H1 (cell line): ENCODE measurements around the gene GALNT11. TPM values are rescaled to one million over a fixed set of nuclear protein-coding genes. Genes with fewer than 3 reads are reported as not detected.

ENCODE experiments used
- CTCF ChIA-PET: fragments of 300-600 bp; sonication (Branson Sonifier 250); formaldehyde crosslinking; loops from one replicate; lab custom pipeline; 2021; ENCODE audit not compliant: partially characterized antibody; lab: Charles Lee
- POLR2A ChIA-PET: fragments of 300-600 bp; sonication (Branson Sonifier 250); formaldehyde crosslinking; loops from one replicate; lab custom pipeline; 2021; ENCODE audit warnings: inconsistent platforms; ENCODE audit not compliant: partially characterized antibody; lab: Charles Lee
- DNase-seq, 2 experiments: peaks; one replicate each; pipeline versions ENCODE4 v3.0.0 to v3.0.0-alpha.2; 2010 to 2022; ENCODE audit warnings: low spot score in 2 of 2, low read depth in 1 of 2, mixed read lengths in 1 of 2
- FAIRE-seq: peaks from 2 replicates; lab custom pipeline; 2011; peaks lifted over from hg19 to GRCh38; lab: Jason Lieb, UNC
- H2AFZ ChIP-seq: 2 replicates; pipeline ENCODE4 v1.8.1; 2012; ENCODE audit warnings: low read length, inconsistent platforms
- H2AK5ac ChIP-seq: 2 replicates; pipeline ENCODE4 v1.6.1; 2013; ENCODE audit warnings: low read depth, low read length
- H2BK120ac ChIP-seq: replicated peaks from 2 replicates; pipeline ENCODE3; 2013; ENCODE audit warnings: low read depth, low read length, inconsistent platforms
- H2BK12ac ChIP-seq: 2 replicates; pipeline ENCODE4 v1.6.1; 2013; ENCODE audit warnings: low read depth, low read length
- H2BK15ac ChIP-seq: 2 replicates; pipeline ENCODE4 v1.6.1; 2013; ENCODE audit warnings: low read length
- H2BK20ac ChIP-seq: 2 replicates; pipeline ENCODE4 v1.6.1; 2013; ENCODE audit warnings: low read length
- H2BK5ac ChIP-seq: 2 replicates; pipeline ENCODE4 v1.6.1; 2013; ENCODE audit warnings: low read depth, low read length
- H3K14ac ChIP-seq: 2 replicates; pipeline ENCODE4 v1.6.1; 2013; ENCODE audit warnings: inconsistent platforms; ENCODE audit not compliant: insufficient read length
- H3K18ac ChIP-seq: 2 replicates; pipeline ENCODE4 v1.6.1; 2013; ENCODE audit warnings: low read length; ENCODE audit errors: extremely low read depth
- H3K23ac ChIP-seq: 2 replicates; pipeline ENCODE4 v1.6.1; 2013; ENCODE audit warnings: inconsistent platforms; ENCODE audit not compliant: insufficient read length
- H3K23me2 ChIP-seq: 2 replicates; pipeline ENCODE4 v1.6.1; 2013; ENCODE audit warnings: low read depth, low read length
- H3K27ac ChIP-seq: 2 replicates; pipeline ENCODE4 v1.6.1; 2011; ENCODE audit warnings: low read depth, low read length, inconsistent platforms
- H3K27me3 ChIP-seq, 4 experiments: replicated peaks in 1 of 4; 1 replicate in 1 of 4; 2 replicates in 3 of 4; pipeline versions ENCODE4 v1.6.1 to v1.8.1; 2011 to 2013; ENCODE audit warnings: low read length in 3 of 4, mild to moderate bottlenecking in 3 of 4, inconsistent platforms in 2 of 4, mixed read lengths in 2 of 4, moderate library complexity in 1 of 4; ENCODE audit not compliant: control insufficient read depth in 3 of 4, insufficient read depth in 3 of 4; ENCODE audit errors: extremely low read depth in 1 of 4
- H3K36me3 ChIP-seq, 4 experiments: 2 replicates each; pipeline versions ENCODE4 v1.6.1 to v1.8.1; 2011 to 2013; ENCODE audit warnings: mild to moderate bottlenecking in 4 of 4, low read length in 3 of 4, moderate library complexity in 2 of 4, control low read depth in 1 of 4, inconsistent platforms in 1 of 4; ENCODE audit not compliant: insufficient read depth in 4 of 4, control insufficient read depth in 2 of 4
- H3K4ac ChIP-seq: replicated peaks from 2 replicates; pipeline ENCODE3; 2013; ENCODE audit warnings: low read length, low read depth, mixed read lengths, inconsistent platforms; ENCODE audit not compliant: insufficient read length
- H3K4me1 ChIP-seq, 4 experiments: replicated peaks in 1 of 4; 1 replicate in 1 of 4; 2 replicates in 3 of 4; pipeline versions ENCODE4 v1.6.1 to v1.8.1; 2011 to 2013; ENCODE audit warnings: low read length in 3 of 4, inconsistent platforms in 2 of 4, mixed read lengths in 1 of 4; ENCODE audit not compliant: insufficient read depth in 4 of 4, control insufficient read depth in 3 of 4
- H3K4me2 ChIP-seq, 2 experiments: 2 replicates each; pipeline versions ENCODE4 v1.6.1 to v1.8.1; 2011 to 2013; ENCODE audit warnings: low read depth in 2 of 2, low read length in 2 of 2, control low read depth in 1 of 2, inconsistent platforms in 1 of 2, mild to moderate bottlenecking in 1 of 2; ENCODE audit not compliant: insufficient read depth in 1 of 2
- H3K4me3 ChIP-seq, 4 experiments: fragments of 200-600, 300-600 bp in 1 of 4; sonication (generic), shearing (Covaris generic), sonication (Bioruptor Twin) in 1 of 4; 2 replicates each; pipeline versions ENCODE4 v1.5.1 to v1.8.1; 2011 to 2016; ENCODE audit warnings: low read length in 4 of 4, low read depth in 3 of 4, control low read depth in 2 of 4, inconsistent platforms in 2 of 4, mild to moderate bottlenecking in 2 of 4, mixed read lengths in 1 of 4, moderate library complexity in 1 of 4; ENCODE audit not compliant: insufficient read depth in 2 of 4; ENCODE audit errors: extremely low read depth in 1 of 4
- H3K56ac ChIP-seq: replicated peaks from 2 replicates; pipeline ENCODE3; 2013; ENCODE audit warnings: low read depth, mild to moderate bottlenecking, mixed read lengths, low read length, inconsistent platforms; ENCODE audit not compliant: insufficient read length
- H3K79me1 ChIP-seq: 2 replicates; pipeline ENCODE4 v1.6.1; 2013; ENCODE audit warnings: low read depth, low read length, control low read depth
- H3K79me2 ChIP-seq, 2 experiments: 2 replicates each; pipeline versions ENCODE4 v1.6.1 to v1.8.1; 2012 to 2013; ENCODE audit warnings: low read length in 2 of 2, mild to moderate bottlenecking in 2 of 2, inconsistent platforms in 1 of 2; ENCODE audit not compliant: insufficient read depth in 2 of 2, control insufficient read depth in 1 of 2
- H3K9ac ChIP-seq, 4 experiments: replicated peaks in 1 of 4; 1 replicate in 1 of 4; 2 replicates in 3 of 4; pipeline versions ENCODE4 v1.6.1 to v1.8.1; 2011 to 2013; ENCODE audit warnings: low read depth in 3 of 4, low read length in 3 of 4, control low read depth in 2 of 4, mild to moderate bottlenecking in 2 of 4, moderate library complexity in 2 of 4, inconsistent platforms in 1 of 4; ENCODE audit errors: extremely low read depth in 1 of 4
- H3K9me3 ChIP-seq, 2 experiments: 2 replicates each; pipeline versions ENCODE4 v1.6.1 to v1.8.1; 2012 to 2013; ENCODE audit warnings: mild to moderate bottlenecking in 2 of 2, moderate library complexity in 2 of 2, control low read depth in 1 of 2, inconsistent platforms in 1 of 2, low read depth in 1 of 2, low read length in 1 of 2, mixed read lengths in 1 of 2; ENCODE audit not compliant: insufficient read depth in 2 of 2
- H4K20me1 ChIP-seq, 2 experiments: replicated peaks in 1 of 2; 2 replicates each; pipeline versions ENCODE3 to v1.8.1; 2011 to 2013; ENCODE audit warnings: inconsistent platforms in 2 of 2, low read length in 2 of 2, mild to moderate bottlenecking in 1 of 2; ENCODE audit not compliant: insufficient read depth in 2 of 2, control insufficient read depth in 1 of 2
- H4K5ac ChIP-seq: 2 replicates; pipeline ENCODE4 v1.6.1; 2013; ENCODE audit warnings: low read length, low read depth, mixed read lengths, inconsistent platforms; ENCODE audit not compliant: insufficient read length
- H4K8ac ChIP-seq: 2 replicates; pipeline ENCODE4 v1.8.0; 2013; ENCODE audit warnings: mild to moderate bottlenecking, moderate library complexity, low read length, inconsistent platforms; ENCODE audit not compliant: insufficient read depth; ENCODE audit errors: extremely low read depth
- H4K91ac ChIP-seq: replicated peaks from 2 replicates; pipeline ENCODE3; 2013; ENCODE audit warnings: low read length, mixed read lengths, inconsistent platforms; ENCODE audit not compliant: insufficient read length
- CBX8 ChIP-seq: fragments of 300-800, 300-1000 bp; sonication (generic); IDR thresholded peaks from 2 replicates; pipeline ENCODE4 v1.7.1; 2016; ENCODE audit warnings: low read depth, low read length, borderline replicate concordance
- CHD2 ChIP-seq: IDR thresholded peaks from 2 replicates; pipeline ENCODE4 v1.6.1; 2012; ENCODE audit warnings: low read length, improper control_type of control experiment
- EGR1 ChIP-seq: IDR thresholded peaks from 2 replicates; pipeline ENCODE4 v1.6.1; 2011; ENCODE audit warnings: low read depth, low read length, borderline replicate concordance
- FOSL1 ChIP-seq: IDR thresholded peaks from 2 replicates; pipeline ENCODE4 v1.6.1; 2011; ENCODE audit warnings: mild to moderate bottlenecking, low read depth, low read length, moderate library complexity; ENCODE audit not compliant: insufficient read depth
- GTF2F1 ChIP-seq: IDR thresholded peaks from 2 replicates; pipeline ENCODE4 v1.6.1; 2012; ENCODE audit warnings: low read depth, low read length, improper control_type of control experiment, borderline replicate concordance
- HDAC6 ChIP-seq: IDR thresholded peaks from one replicate; pipeline ENCODE4 v1.7.1; 2012; ENCODE audit warnings: low read depth, mild to moderate bottlenecking, inconsistent platforms, low read length, moderate library complexity
- KDM4A ChIP-seq: IDR thresholded peaks from one replicate; pipeline ENCODE4 v1.7.1; 2012; ENCODE audit warnings: low read depth, mild to moderate bottlenecking, moderate library complexity, low read length, inconsistent platforms; ENCODE audit not compliant: severe bottlenecking
- NANOG ChIP-seq: IDR thresholded peaks from 2 replicates; pipeline ENCODE4 v1.6.1; 2011; ENCODE audit warnings: low read length, low read depth, mild to moderate bottlenecking, inconsistent platforms; ENCODE audit not compliant: insufficient read depth, poor library complexity, severe bottlenecking
- POLR2A ChIP-seq, 2 experiments: IDR thresholded peaks; 1 replicate in 1 of 2; 2 replicates in 1 of 2; pipeline ENCODE4 v1.6.1; 2011; ENCODE audit warnings: low read depth in 2 of 2, low read length in 2 of 2, mild to moderate bottlenecking in 2 of 2; ENCODE audit errors: control extremely low read depth in 1 of 2
- RAD21 ChIP-seq, 2 experiments: IDR thresholded peaks in 1 of 2; conservative IDR thresholded peaks in 1 of 2; 2 replicates each; pipeline ENCODE4 v1.6.1; 2011; ENCODE audit warnings: low read depth in 2 of 2, low read length in 2 of 2, improper control_type of control experiment in 1 of 2, inconsistent platforms in 1 of 2, mild to moderate bottlenecking in 1 of 2, moderate library complexity in 1 of 2
- SIN3A ChIP-seq, 2 experiments: IDR thresholded peaks in 1 of 2; conservative IDR thresholded peaks in 1 of 2; 2 replicates each; pipeline ENCODE4 v1.6.1; 2011 to 2012; ENCODE audit warnings: low read length in 2 of 2, improper control_type of control experiment in 1 of 2, low read depth in 1 of 2, mild to moderate bottlenecking in 1 of 2
- SP2 ChIP-seq: IDR thresholded peaks from 2 replicates; pipeline ENCODE4 v1.6.1; 2012; ENCODE audit warnings: mild to moderate bottlenecking, low read length, inconsistent platforms
- TAF1 ChIP-seq: IDR thresholded peaks from 2 replicates; pipeline ENCODE4 v1.6.1; 2011; ENCODE audit warnings: mild to moderate bottlenecking, low read depth, low read length
- TBP ChIP-seq: IDR thresholded peaks from 2 replicates; pipeline ENCODE4 v1.6.1; 2011; ENCODE audit warnings: low read depth, low read length, improper control_type of control experiment
- ZNF274 ChIP-seq: IDR thresholded peaks from 2 replicates; pipeline ENCODE4 v1.7.0; 2012; ENCODE audit warnings: low read length, borderline replicate concordance; ENCODE audit errors: extremely low read depth
- WGBS, 2 experiments: shearing (Covaris generic) in 1 of 2; methylation state at CpG; one replicate each; pipeline versions ENCODE4 v1.1.6 to v1.1.7; 2013 to 2015; ENCODE audit warnings: low lambda C conversion rate in 2 of 2, mixed read lengths in 2 of 2, inconsistent platforms in 1 of 2, low coverage in 1 of 2, missing lambda C conversion rate in 1 of 2; ENCODE audit not compliant: insufficient replicate concordance in 2 of 2, insufficient coverage in 1 of 2, insufficient read length in 1 of 2; ENCODE audit errors: extremely low coverage in 1 of 2, missing lambda C conversion rate in 1 of 2; 5-methylcytosine and 5-hydroxymethylcytosine counted together
- polyA plus RNA-seq, 7 experiments: library from polyadenylated mRNA; depleted of rRNA in 3 of 7; stranded (reverse) in 5 of 7; unstranded in 2 of 7; fragments of >200 nt in 5 of 7; fragments of 200-250 nt in 2 of 7; gene quantifications; 1 replicate in 5 of 7; 2 replicates in 1 of 7; 4 replicates in 1 of 7; pipeline versions ENCODE4 v1.2.1 to v1.2.3, GENCODE V29; 2011 to 2013; ENCODE audit warnings: missing spikeins in 2 of 7, mixed read lengths in 2 of 7
- total RNA-seq: library from RNA; stranded (reverse); fragmentation: NEBNext Ultra II Directional; extraction: Animal tissue kit (Norgen Biotek cat#: 25700); gene quantifications from 2 replicates; pipeline ENCODE4 v1.2.1, GENCODE V29; 2021

The GALNT11 gene
- total and polyA plus RNA-seq, 2 of the 8 experiments (the other 6 are each of a cell fraction or from before 2014, with no cell fraction given) = 20.5 to 23.2 TPM

DNA sequence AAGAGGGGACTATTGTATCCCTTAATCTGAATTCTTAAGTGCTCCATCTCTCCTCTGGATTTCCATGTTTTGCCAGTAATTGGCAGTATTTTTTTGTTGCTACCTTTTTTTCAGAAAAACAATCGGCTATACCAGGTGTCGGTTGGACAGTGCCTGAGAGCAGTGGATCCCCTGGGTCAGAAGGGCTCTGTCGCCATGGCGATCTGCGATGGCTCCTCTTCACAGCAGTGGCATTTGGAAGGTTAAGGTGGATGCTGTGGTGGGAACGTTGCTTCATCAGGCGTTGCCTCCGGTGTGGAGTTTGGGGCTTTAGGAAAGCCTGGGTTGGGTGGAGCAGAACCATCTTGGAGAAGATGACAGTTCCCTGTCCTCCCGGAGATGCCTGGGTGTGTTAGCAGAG, 96.0 kb downstream of the GALNT11 start:
- Histone ChIP-seq H3K14ac (no peak overlapping the region), H3K56ac (no peak overlapping the region), H3K23me2 (no peaks in the 10 kb centered on the region), H2BK20ac (no peak overlapping the region), H3K18ac (no peak overlapping the region), H3K4ac (no peak overlapping the region), H4K5ac (no peak overlapping the region), H3K4me2 (no peak overlapping the region), H2BK120ac (no peak overlapping the region), H3K4me3 (no peak overlapping the region; a peak in 1 of 8 replicates), H3K9me3 (no peaks in the 10 kb centered on the region), H3K79me1 (no peaks in the 10 kb centered on the region), H2BK15ac (no peak overlapping the region), H2AK5ac (no peak overlapping the region), H4K20me1 (peaks cover 2% of the 10 kb centered on the region in 2 experiments), H3K79me2 (no peaks in the 10 kb centered on the region), H2AFZ (no peak overlapping the region), H4K8ac (no peak overlapping the region), H3K4me1 (no peaks in the 10 kb centered on the region), H3K23ac (no peak overlapping the region), H4K91ac (no peak overlapping the region), H3K27ac (no peak overlapping the region), H2BK5ac (no peak overlapping the region), H3K36me3 (peaks cover 4 to 52% (median 32%) of the 10 kb centered on the region in 4 experiments; a peak in 7 of 8 replicates), H3K27me3 (no peaks in the 10 kb centered on the region), H3K9ac (no peak overlapping the region), H2BK12ac (no peak overlapping the region)
- ChIA-PET POLR2A (no interaction called here), CTCF (interaction anchor here (0.9 kb wide), 1 partner anchor 363 kb away, joined by 3 read pairs; no protein-coding TSS in a partner anchor)
- DNase-seq (no peak), FAIRE-seq (no peak)
- WGBS, 2 experiments = 90% methylated on average over 9 of the region's 9 CpGs; no CpG with 5 or more reads in 1 of the 2 experiments
- no peak for TF ChIP-seq SP2
- no peak for TF ChIP-seq GTF2F1
- TF ChIP-seq CBX8 = no peak
- TF ChIP-seq POLR2A (IDR thresholded peaks at IDR 0.05; ENCODE audit: control extremely low read depth in 1 of 2, low read depth in 2 of 2, low read length in 2 of 2) = no peak
- TF ChIP-seq EGR1 = no peak
- no peak for TF ChIP-seq RAD21 (IDR thresholded peaks at IDR 0.05 in 1 of 2, conservative IDR thresholded peaks at IDR 0.05 in 1 of 2; ENCODE audit: low read depth in 2 of 2, low read length in 2 of 2)
- no peak for TF ChIP-seq TBP
- TF ChIP-seq FOSL1 = no peak
- no peak for TF ChIP-seq SIN3A (conservative IDR thresholded peaks at IDR 0.05 in 1 of 2, IDR thresholded peaks at IDR 0.05 in 1 of 2; ENCODE audit: low read depth in 1 of 2, low read length in 2 of 2)
- TF ChIP-seq TAF1 = no peak
- no peak for TF ChIP-seq HDAC6
- TF ChIP-seq ZNF274 = no peak
- TF ChIP-seq KDM4A = no peak
- no peak for TF ChIP-seq CHD2
- no peak for TF ChIP-seq NANOG
